HepG2 (cell line): ENCODE results near the gene BMP6. TPM values are rescaled to one million over a fixed set of nuclear protein-coding genes. Genes with fewer than 3 reads are reported as not detected.

ENCODE experiments used
- ATAC-seq: fragments of 200-7000 bp; cut with Tn5 transposase; 3 replicates; pipeline ENCODE4 v1.9.1; 2020; ENCODE audit warnings: mild to moderate bottlenecking, moderate library complexity
- BruUV-seq: library from RNA; stranded (reverse); fragments of 400-500 nt; replicated peaks from 2 replicates; lab custom pipeline; 2021; lab: Mats Ljungman, UMichigan
- CTCF ChIA-PET: fragments of 300-600 bp; formaldehyde crosslinking; extraction: SDS; loops from one replicate; lab custom pipeline; 2021; ENCODE audit warnings: low total read pairs, inconsistent platforms, low intra/inter-chr PET ratio; lab: Yijun Ruan, JAX
- POLR2A ChIA-PET: fragments of 350-600 bp; sonication (Branson Sonifier 250); formaldehyde crosslinking; loops from one replicate; lab custom pipeline; 2020; ENCODE audit warnings: antibody characterized with exemption, inconsistent platforms; lab: Yijun Ruan, JAX
- DNase-seq: peaks from one replicate; pipeline ENCODE4 v3.0.0-alpha.2; 2015; ENCODE audit warnings: low spot score
- FAIRE-seq: peaks from 3 replicates; lab custom pipeline; 2011; peaks lifted over from hg19 to GRCh38; lab: Jason Lieb, UNC
- H2AFZ ChIP-seq: one replicate; pipeline ENCODE4 v1.6.1; 2011; ENCODE audit warnings: low read length, inconsistent platforms
- H3K27ac ChIP-seq: fragments of 300-600 bp; 3 replicates; pipeline ENCODE4 v1.8.0; 2011; ENCODE audit warnings: mixed run types, mild to moderate bottlenecking, mixed read lengths, low read length, inconsistent platforms; ENCODE audit not compliant: insufficient read depth; ENCODE audit errors: extremely low read length
- H3K27me3 ChIP-seq, 2 experiments: fragments of 200-600 bp in 1 of 2; 2 replicates in 1 of 2; 3 replicates in 1 of 2; pipeline versions ENCODE4 v1.6.0 to v1.8.0; 2011; ENCODE audit warnings: low read length in 2 of 2, mild to moderate bottlenecking in 2 of 2, moderate library complexity in 2 of 2, inconsistent platforms in 1 of 2; ENCODE audit not compliant: insufficient read depth in 2 of 2, control insufficient read depth in 1 of 2
- H3K36me3 ChIP-seq, 2 experiments: fragments of 200-600 bp in 1 of 2; replicated peaks in 1 of 2; 2 replicates in 1 of 2; 3 replicates in 1 of 2; pipeline versions ENCODE4 v1.5.1 to v1.8.0; 2011; ENCODE audit warnings: low read length in 2 of 2, inconsistent platforms in 1 of 2; ENCODE audit not compliant: insufficient read depth in 2 of 2, control insufficient read depth in 1 of 2
- H3K4me1 ChIP-seq: 2 replicates; pipeline ENCODE4 v1.5.1; 2012; ENCODE audit warnings: low read length, inconsistent platforms; ENCODE audit not compliant: insufficient read depth
- H3K4me2 ChIP-seq: 2 replicates; pipeline ENCODE4 v1.6.0; 2011; ENCODE audit warnings: low read depth, low read length, inconsistent platforms
- H3K4me3 ChIP-seq, 3 experiments: fragments of 200-600 bp in 1 of 3; sonication (generic), shearing (Covaris generic) in 1 of 3; replicated peaks in 1 of 3; 2 replicates each; pipeline ENCODE4 v1.5.1; 2011 to 2016; ENCODE audit warnings: low read length in 3 of 3, inconsistent platforms in 2 of 3, low read depth in 2 of 3, mild to moderate bottlenecking in 2 of 3, control low read depth in 1 of 3, mixed read lengths in 1 of 3; ENCODE audit not compliant: insufficient read depth in 1 of 3
- H3K79me2 ChIP-seq: one replicate; pipeline ENCODE4 v1.6.1; 2011; ENCODE audit warnings: low read length, inconsistent platforms; ENCODE audit not compliant: insufficient read depth
- H3K9ac ChIP-seq: 2 replicates; pipeline ENCODE4 v1.6.0; 2011; ENCODE audit warnings: mild to moderate bottlenecking, low read depth, low read length, inconsistent platforms; ENCODE audit not compliant: insufficient read depth
- H3K9me3 ChIP-seq: 2 replicates; pipeline ENCODE4 v1.5.1; 2012; ENCODE audit warnings: mild to moderate bottlenecking, low read length
- H4K20me1 ChIP-seq: 2 replicates; pipeline ENCODE4 v1.6.0; 2011; ENCODE audit warnings: inconsistent platforms, mild to moderate bottlenecking, low read length, moderate library complexity; ENCODE audit not compliant: insufficient read depth
- CERS6 ChIP-seq: sonication (generic); formaldehyde crosslinking; IDR thresholded peaks from 2 replicates; pipeline ENCODE4 v1.5.0; 2020; ENCODE audit warnings: missing genetic modification reagents
- EHMT2 ChIP-seq: fragments of 200-600 bp; sonication (generic); IDR thresholded peaks from 2 replicates; pipeline ENCODE4 v1.7.0; 2017; ENCODE audit warnings: antibody characterized with exemption, low read depth, low read length, borderline replicate concordance
- FLYWCH1 ChIP-seq: sonication (generic); formaldehyde crosslinking; IDR thresholded peaks from 2 replicates; pipeline ENCODE4 v1.8.1; 2023; ENCODE audit warnings: mild to moderate bottlenecking, missing genetic modification reagents
- HINFP ChIP-seq: sonication (generic); formaldehyde crosslinking; IDR thresholded peaks from 2 replicates; pipeline ENCODE4 v1.4.0; 2020; ENCODE audit warnings: low read depth, mild to moderate bottlenecking, missing genetic modification reagents
- HOXA9 ChIP-seq: sonication (generic); formaldehyde crosslinking; IDR thresholded peaks from 2 replicates; pipeline ENCODE4 v1.8.1; 2022; ENCODE audit warnings: missing genetic modification reagents, mild to moderate bottlenecking, moderate library complexity, borderline replicate concordance
- ZNF142 ChIP-seq: sonication (generic); formaldehyde crosslinking; IDR thresholded peaks from 2 replicates; pipeline ENCODE4 v1.4.0; 2020; ENCODE audit warnings: missing genetic modification reagents
- ZNF740 ChIP-seq: sonication (generic); formaldehyde crosslinking; IDR thresholded peaks from 2 replicates; pipeline ENCODE4 v1.4.0; 2020; ENCODE audit warnings: missing genetic modification reagents
- WGBS: methylation state at CpG from one replicate; pipeline ENCODE4 v1.1.6; 2017; ENCODE audit warnings: low lambda C conversion rate; 5-methylcytosine and 5-hydroxymethylcytosine counted together
- in situ Hi-C: cut with HindIII; loops from 2 replicates; pipeline ENCODE4 v1.10.0; 2017; ENCODE audit warnings: low pct_unique_long_range_greater_than_20kb; ENCODE audit not compliant: extremely low pct_ligation_motif_present
- intact Hi-C: fragments of 100-400 bp; cut with micrococcal nuclease; formaldehyde crosslinking; loops from one replicate; pipeline ENCODE4 v1.10.0; 2022; ENCODE audit not compliant: unreplicated experiment
- polyA plus RNA-seq, 8 experiments: library from polyadenylated mRNA; depleted of rRNA in 3 of 8; stranded (reverse) in 7 of 8; unstranded in 1 of 8; fragments of >200 nt; fragmentation: Illumina TruSeq in 4 of 8; extraction: Trizol in 4 of 8; gene quantifications; 2 replicates each; pipeline versions ENCODE4 v1.2.1 to v1.2.3, GENCODE V29; 2011 to 2016; ENCODE audit warnings: low read depth in 4 of 8, missing spikeins in 1 of 8, mixed read lengths in 1 of 8; ENCODE audit not compliant: insufficient read depth in 1 of 8
- total RNA-seq, 5 experiments: library from RNA; depleted of rRNA; stranded (reverse); fragments of >200 nt; fragmentation: Illumina TruSeq; extraction: Trizol; gene quantifications; 2 replicates each; pipeline ENCODE4 v1.2.3, GENCODE V29; 2016; ENCODE audit warnings: low read depth in 1 of 5

The BMP6 gene
- total and polyA plus RNA-seq, 2 of the 13 experiments (the other 11 are each of a cell fraction or from before 2014, with no cell fraction given) = 0.09 to 0.18 TPM

- TF ChIP-seq ZNF740 = no peak
- no peak for TF ChIP-seq ZNF142
- TF ChIP-seq CERS6 = no peak
- no peak for TF ChIP-seq HINFP (CRISPR knock-in tag)
- no peak for TF ChIP-seq FLYWCH1 (CRISPR knock-in tag)
- no peak for TF ChIP-seq HOXA9 (CRISPR knock-in tag)
- TF ChIP-seq EHMT2 = no peak
- CTCF ChIA-PET = no interaction called here
- no peaks in the 10 kb centered on the region for H4K20me1 ChIP-seq
- no peak overlapping the region for H3K4me2 ChIP-seq
- no peaks in the 10 kb centered on the region for H3K9me3 ChIP-seq
- H3K36me3 ChIP-seq = no peaks in the 10 kb centered on the region
- no peak overlapping the region for H3K9ac ChIP-seq
- 45% methylated on average over 4 of the region's 4 CpGs for WGBS
- FAIRE-seq = no peak
- peaks cover 2 to 50% of the 10 kb centered on the region in 2 experiments; a peak in 4 of 5 replicates for H3K27me3 ChIP-seq
- H2AFZ ChIP-seq = no peak overlapping the region
- H3K4me3 ChIP-seq = no peak overlapping the region
- in situ Hi-C loops (no loop called here), intact Hi-C loops (no loop called here)
- no peak; the same call in 2 of the 3 replicates for ATAC-seq
- no peaks in the 10 kb centered on the region for H3K79me2 ChIP-seq
- H3K4me1 ChIP-seq = peaks cover 6% of the 10 kb centered on the region; the same call in 1 of the 2 replicates
- no peak for DNase-seq
- POLR2A ChIA-PET = no interaction called here
- H3K27ac ChIP-seq = no peak overlapping the region
- BruUV-seq = no TSS peak
Measured at GRCh38 chr6:7706269-7706668, 19.6 kb upstream of the BMP6 start.
